Thoracic aorta (tissue), 2 donors: ENCODE measurements around the gene PRKN. TPM values are rescaled to one million over a fixed set of nuclear protein-coding genes. Genes with fewer than 3 reads are reported as not detected.

Source experiments
- ATAC-seq: fragments of 150-250 bp; one replicate; pipeline ENCODE4 v1.8.0; 2017; ENCODE audit warnings: low read depth; ENCODE audit not compliant: insufficient number of reproducible peaks, low FRiP score
- DNase-seq: peaks from one replicate; pipeline ENCODE4 v3.0.0-alpha.2; 2020; ENCODE audit warnings: low spot score
- H3K27ac ChIP-seq, 2 donors: fragments of 200-600 bp; sonication (generic); 1 replicate in 1 of 2; 2 replicates in 1 of 2; pipeline ENCODE4 v1.5.1; 2016; ENCODE audit warnings: mild to moderate bottlenecking in 2 of 2, moderate library complexity in 2 of 2
- H3K27me3 ChIP-seq: fragments of 200-600 bp; sonication (generic); replicated peaks from 2 replicates; pipeline ENCODE4 v1.6.0; 2016; ENCODE audit warnings: mild to moderate bottlenecking; ENCODE audit not compliant: insufficient read depth
- H3K36me3 ChIP-seq: fragments of 200-600 bp; sonication (generic); one replicate; pipeline ENCODE4 v1.5.1; 2016
- H3K4me1 ChIP-seq, 2 donors: fragments of 200-600 bp; sonication (generic); 1 replicate in 1 of 2; 2 replicates in 1 of 2; pipeline versions ENCODE4 v1.5.1 to v1.6.0; 2016; ENCODE audit warnings: low read depth in 2 of 2, mild to moderate bottlenecking in 1 of 2; ENCODE audit not compliant: control insufficient read depth in 1 of 2
- H3K4me3 ChIP-seq: fragments of 200-600 bp; sonication (generic); 2 replicates; pipeline ENCODE4 v1.5.1; 2016; ENCODE audit warnings: mild to moderate bottlenecking
- H3K9me3 ChIP-seq: fragments of 200-600 bp; sonication (generic); 2 replicates; pipeline ENCODE4 v1.5.1; 2016
- total RNA-seq, 2 donors: library from RNA; depleted of rRNA; stranded (reverse); fragments of >200 nt; gene quantifications; one replicate each; pipeline versions ENCODE4 v1.1.0 to v1.2.3, GENCODE V29; 2016
- TF ChIP-seq, protein P1 (sequence below): fragments of 200-600 bp; sonication (generic); IDR thresholded peaks from one replicate; pipeline ENCODE4 v1.5.1; 2019; ENCODE audit warnings: antibody characterized with exemption

PRKN gene
- total RNA-seq, 2 donors from 2014 or later = 10.4 to 23.8 TPM

DNA sequence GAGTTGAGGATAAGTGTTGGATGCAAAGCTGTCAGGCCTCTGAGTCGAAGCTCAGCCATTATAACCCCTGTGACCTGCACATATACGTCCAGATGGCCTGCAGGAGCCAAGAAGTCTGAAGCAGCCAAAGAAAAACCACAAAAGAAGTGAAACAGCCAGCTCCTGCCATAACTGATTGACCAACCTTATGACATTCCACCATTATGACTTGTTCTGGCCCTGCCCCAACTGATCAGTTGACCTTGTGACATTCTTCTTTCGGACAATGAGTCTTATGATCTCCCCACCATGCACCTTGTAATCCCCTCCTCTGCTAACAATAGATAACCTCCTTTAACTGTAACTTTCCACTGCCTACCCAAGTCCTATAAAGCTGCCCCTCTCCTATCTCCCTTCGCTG is 1320.0 kb downstream of the PRKN start:
- Histone ChIP-seq H3K9me3 (no peaks in the 10 kb centered on the region), H3K27ac (no peak overlapping the region), H3K4me1 (no peaks in the 10 kb centered on the region), H3K27me3 (no peaks in the 10 kb centered on the region), H3K4me3 (no peak overlapping the region), H3K36me3 (no peaks in the 10 kb centered on the region)
- DNase-seq (no peak), ATAC-seq (no peak)
- TF ChIP-seq, protein P1, sequence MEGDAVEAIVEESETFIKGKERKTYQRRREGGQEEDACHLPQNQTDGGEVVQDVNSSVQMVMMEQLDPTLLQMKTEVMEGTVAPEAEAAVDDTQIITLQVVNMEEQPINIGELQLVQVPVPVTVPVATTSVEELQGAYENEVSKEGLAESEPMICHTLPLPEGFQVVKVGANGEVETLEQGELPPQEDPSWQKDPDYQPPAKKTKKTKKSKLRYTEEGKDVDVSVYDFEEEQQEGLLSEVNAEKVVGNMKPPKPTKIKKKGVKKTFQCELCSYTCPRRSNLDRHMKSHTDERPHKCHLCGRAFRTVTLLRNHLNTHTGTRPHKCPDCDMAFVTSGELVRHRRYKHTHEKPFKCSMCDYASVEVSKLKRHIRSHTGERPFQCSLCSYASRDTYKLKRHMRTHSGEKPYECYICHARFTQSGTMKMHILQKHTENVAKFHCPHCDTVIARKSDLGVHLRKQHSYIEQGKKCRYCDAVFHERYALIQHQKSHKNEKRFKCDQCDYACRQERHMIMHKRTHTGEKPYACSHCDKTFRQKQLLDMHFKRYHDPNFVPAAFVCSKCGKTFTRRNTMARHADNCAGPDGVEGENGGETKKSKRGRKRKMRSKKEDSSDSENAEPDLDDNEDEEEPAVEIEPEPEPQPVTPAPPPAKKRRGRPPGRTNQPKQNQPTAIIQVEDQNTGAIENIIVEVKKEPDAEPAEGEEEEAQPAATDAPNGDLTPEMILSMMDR = no peak

DNA sequence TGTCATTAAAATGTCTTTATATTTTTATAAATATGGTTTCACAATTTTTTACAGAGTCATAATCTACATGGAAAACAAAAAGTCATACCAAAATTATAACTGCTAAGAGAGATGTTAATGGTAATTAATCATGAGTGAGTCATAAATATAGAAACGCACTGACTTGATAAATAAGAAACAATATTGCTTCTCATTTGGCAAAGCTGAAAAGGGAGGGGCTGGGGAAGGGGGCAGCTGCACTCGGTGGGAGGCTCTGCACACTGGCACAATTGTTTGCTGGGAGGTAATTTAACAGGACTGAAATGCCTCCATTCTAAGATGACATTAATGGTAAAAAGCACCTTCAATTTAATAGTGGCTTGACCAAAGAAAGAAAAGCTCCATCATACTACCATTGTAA is 1320.5 kb downstream of the PRKN start:
- Histone ChIP-seq H3K27ac (no peak overlapping the region), H3K4me3 (no peak overlapping the region), H3K27me3 (no peaks in the 10 kb centered on the region), H3K9me3 (no peaks in the 10 kb centered on the region), H3K36me3 (no peaks in the 10 kb centered on the region), H3K4me1 (no peaks in the 10 kb centered on the region)
- TF ChIP-seq, protein P1 = no peak
- ATAC-seq (no peak), DNase-seq (no peak)

- Histone ChIP-seq H3K9me3 (no peaks in the 10 kb centered on the region), H3K27me3 (no peaks in the 10 kb centered on the region), H3K4me3 (no peak overlapping the region), H3K27ac (no peak overlapping the region), H3K4me1 (no peaks in the 10 kb centered on the region), H3K36me3 (no peaks in the 10 kb centered on the region)
- TF ChIP-seq, protein P1 = no peak
- DNase-seq (no peak), ATAC-seq (no peak)
Measured at GRCh38 chr6:161406646-161407045, 1320.9 kb downstream of the PRKN start.

DNA sequence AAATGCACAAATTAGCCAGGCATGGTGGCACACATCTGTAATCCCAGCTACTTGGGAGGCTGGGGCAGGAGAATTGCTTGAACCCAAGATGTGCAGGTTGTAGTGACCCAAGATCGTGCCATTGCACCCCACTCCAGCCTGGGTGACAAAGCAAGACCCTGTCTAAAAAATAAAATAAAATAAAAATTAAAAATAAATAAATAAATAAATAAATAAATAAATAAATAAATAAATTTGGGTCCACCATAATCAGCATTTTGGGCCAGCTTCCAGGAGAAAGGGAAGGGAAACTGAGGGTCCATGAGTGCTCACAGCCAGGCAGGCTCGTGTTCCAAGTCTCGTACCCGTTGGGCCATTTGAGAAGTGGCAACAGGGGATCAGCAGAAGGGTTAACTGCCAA is 1322.1 kb downstream of the PRKN start:
- ATAC-seq (no peak), DNase-seq (no peak)
- Histone ChIP-seq H3K36me3 (no peaks in the 10 kb centered on the region), H3K9me3 (no peaks in the 10 kb centered on the region), H3K27ac (no peak overlapping the region), H3K27me3 (no peaks in the 10 kb centered on the region), H3K4me1 (no peaks in the 10 kb centered on the region), H3K4me3 (no peak overlapping the region)
- TF ChIP-seq, protein P1 = no peak

DNA sequence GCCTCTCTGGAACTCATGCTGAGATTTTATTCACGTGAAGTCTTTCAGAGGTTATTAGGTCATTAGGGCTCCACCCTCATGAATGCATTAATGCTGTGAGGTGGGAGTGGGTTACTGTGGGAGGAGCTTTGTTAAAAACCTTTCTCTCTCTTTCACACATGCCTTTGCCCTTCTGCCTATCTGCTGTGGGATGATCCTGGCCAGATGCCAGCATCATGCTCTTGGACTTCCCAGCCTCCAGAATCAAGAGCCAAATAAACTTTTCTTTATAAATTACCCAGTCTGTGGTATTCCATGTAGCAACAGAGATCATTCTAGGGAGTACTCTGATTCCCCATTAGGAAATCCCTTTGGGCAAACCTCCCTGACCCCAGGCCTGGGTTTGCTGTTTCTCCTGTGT is 1323.8 kb downstream of the PRKN start:
- ATAC-seq (no peak), DNase-seq (no peak)
- TF ChIP-seq, protein P1 = no peak
- H3K4me3 ChIP-seq = no peak overlapping the region
- H3K27ac ChIP-seq = no peak overlapping the region
- no peaks in the 10 kb centered on the region for H3K9me3 ChIP-seq
- no peaks in the 10 kb centered on the region for H3K36me3 ChIP-seq
- no peaks in the 10 kb centered on the region for H3K27me3 ChIP-seq
- H3K4me1 ChIP-seq = no peaks in the 10 kb centered on the region
